GM23338 (cell line): ENCODE data around the gene CLC. TPM values are rescaled to one million over a fixed set of nuclear protein-coding genes. Genes with fewer than 3 reads are reported as not detected.
A peak's percentile ranks its signal among the peaks of the same experiment; 100 is the strongest.
"Not testable (repeated sequence)": the region's sequence is repeated elsewhere in the genome, so short reads cannot be mapped to it uniquely, and the experiment has no call there.

Experiments
- ATAC-seq: fragments of 200-7000 bp; cut with Tn5 transposase; 3 replicates; pipeline ENCODE4 v1.9.1; 2020
- DNase-seq: peaks from one replicate; pipeline ENCODE4 v3.0.0-alpha.2; 2015; ENCODE audit warnings: low spot score
- H2AFZ ChIP-seq: fragments of 200-600 bp; sonication (generic); 2 replicates; pipeline ENCODE4 v1.8.0; 2016; ENCODE audit warnings: antibody characterized with exemption, mild to moderate bottlenecking, moderate library complexity
- H3F3A ChIP-seq: fragments of 200-600 bp; sonication (generic); replicated peaks from 2 replicates; pipeline ENCODE4 v1.8.0; 2017; ENCODE audit warnings: antibody characterized with exemption, mixed run types, low read depth
- H3K27ac ChIP-seq: fragments of 200-600 bp; sonication (generic); 2 replicates; pipeline ENCODE4 v1.6.1; 2016; ENCODE audit warnings: low read depth
- H3K27me3 ChIP-seq: fragments of 200-600 bp; sonication (generic); 2 replicates; pipeline ENCODE4 v1.8.0; 2016; ENCODE audit warnings: mild to moderate bottlenecking, mixed run types, moderate library complexity; ENCODE audit not compliant: insufficient read depth
- H3K36me3 ChIP-seq: fragments of 200-600 bp; sonication (generic); 2 replicates; pipeline ENCODE4 v1.8.0; 2016; ENCODE audit warnings: mild to moderate bottlenecking; ENCODE audit not compliant: insufficient read depth
- H3K4me1 ChIP-seq: fragments of 200-600 bp; sonication (generic); 2 replicates; pipeline ENCODE4 v1.8.0; 2016; ENCODE audit warnings: mild to moderate bottlenecking, moderate library complexity; ENCODE audit not compliant: insufficient read depth
- H3K4me2 ChIP-seq: fragments of 200-600 bp; sonication (generic); 2 replicates; pipeline ENCODE4 v1.7.1; 2017; ENCODE audit warnings: mixed run types
- H3K4me3 ChIP-seq: fragments of 200-600 bp; sonication (generic); 2 replicates; pipeline ENCODE4 v1.6.1; 2016; ENCODE audit warnings: mixed run types
- H3K79me2 ChIP-seq: fragments of 200-600 bp; sonication (generic); replicated peaks from 2 replicates; pipeline ENCODE4 v1.8.0; 2017; ENCODE audit warnings: mild to moderate bottlenecking; ENCODE audit not compliant: insufficient read depth
- H3K9me2 ChIP-seq: fragments of 200-600 bp; sonication (generic); 2 replicates; pipeline ENCODE4 v1.8.0; 2017; ENCODE audit not compliant: insufficient read depth
- H4K20me1 ChIP-seq: fragments of 200-600 bp; sonication (generic); replicated peaks from 2 replicates; pipeline ENCODE4 v1.8.0; 2017; ENCODE audit warnings: mild to moderate bottlenecking; ENCODE audit not compliant: insufficient read depth
- H3K27ac Mint-ChIP-seq: 2 replicates; pipeline ENCODE4 v1.8.0; 2020; ENCODE audit warnings: inconsistent platforms, mild to moderate bottlenecking, moderate library complexity, mixed read lengths
- H3K27me3 Mint-ChIP-seq: 3 replicates; pipeline ENCODE4 v1.8.0; 2022; ENCODE audit warnings: low read depth, mild to moderate bottlenecking, moderate library complexity, mixed read lengths, inconsistent platforms; ENCODE audit not compliant: insufficient read depth, poor library complexity
- H3K36me3 Mint-ChIP-seq: 3 replicates; pipeline ENCODE4 v1.8.0; 2021; ENCODE audit warnings: low read depth, mild to moderate bottlenecking, inconsistent platforms, moderate library complexity, mixed read lengths
- H3K4me1 Mint-ChIP-seq: 3 replicates; pipeline ENCODE4 v1.8.0; 2020; ENCODE audit warnings: mild to moderate bottlenecking, inconsistent platforms, mixed read lengths
- H3K4me3 Mint-ChIP-seq: 3 replicates; pipeline ENCODE4 v1.8.0; 2021; ENCODE audit warnings: moderate library complexity, mild to moderate bottlenecking, inconsistent platforms, mixed read lengths
- H3K9me3 Mint-ChIP-seq: 3 replicates; pipeline ENCODE4 v1.8.0; 2020; ENCODE audit warnings: moderate library complexity, mild to moderate bottlenecking, inconsistent platforms, mixed read lengths
- STAT1 ChIP-seq: IDR thresholded peaks from one replicate; pipeline ENCODE4 v1.6.1; 2016; ENCODE audit warnings: antibody characterized with exemption; ENCODE audit not compliant: unreplicated experiment
- polyA plus RNA-seq: library from polyadenylated mRNA; unstranded; fragments of >200 nt; fragmentation: Nextera tagmentation; extraction: Ambion mirVana; gene quantifications from 2 replicates; pipeline ENCODE4 v1.2.1, GENCODE V29; 2016
- total RNA-seq: library from RNA; depleted of rRNA; stranded (reverse); fragments of >200 nt; shearing (Covaris generic); gene quantifications from 2 replicates; pipeline ENCODE4 v1.2.3, GENCODE V29; 2014
- TF ChIP-seq, protein P1 (sequence below): IDR thresholded peaks from one replicate; pipeline ENCODE4 v1.6.1; 2018; ENCODE audit warnings: antibody characterized with exemption; ENCODE audit not compliant: unreplicated experiment
- TF ChIP-seq, protein P2 (sequence below), 2 experiments: fragments of 200-600 bp in 1 of 2; sonication (generic) in 1 of 2; conservative IDR thresholded peaks; 2 replicates each; pipeline versions ENCODE4 v1.5.1 to v1.6.1; 2016 to 2017; ENCODE audit warnings: antibody characterized with exemption in 2 of 2, low read depth in 2 of 2, mild to moderate bottlenecking in 2 of 2, moderate library complexity in 1 of 2

CLC gene
- total and polyA plus RNA-seq, 2 experiments from 2014 or later, result not detected

DNA sequence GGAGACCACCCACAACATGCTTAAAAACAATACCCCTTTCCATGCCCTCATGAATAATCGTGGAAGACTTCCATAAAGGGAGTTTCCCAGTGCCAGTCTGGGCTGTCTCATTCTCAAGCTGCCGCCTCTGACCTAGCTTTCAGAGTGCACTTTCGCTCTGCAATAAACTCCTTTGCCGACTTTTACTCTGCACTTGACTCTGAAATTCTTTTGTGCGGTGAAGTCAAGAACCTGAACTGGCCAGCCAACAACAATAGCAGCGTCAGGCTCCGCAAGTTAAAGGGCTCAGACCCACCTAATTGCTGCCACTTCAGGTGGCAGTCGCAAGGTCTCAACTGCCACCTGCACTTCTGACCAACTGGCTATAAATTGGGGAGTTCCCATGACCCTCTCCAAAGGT is 30.5 kb upstream of the CLC start (continued):
- TF ChIP-seq STAT1, result no peak
- TF ChIP-seq, protein P1, sequence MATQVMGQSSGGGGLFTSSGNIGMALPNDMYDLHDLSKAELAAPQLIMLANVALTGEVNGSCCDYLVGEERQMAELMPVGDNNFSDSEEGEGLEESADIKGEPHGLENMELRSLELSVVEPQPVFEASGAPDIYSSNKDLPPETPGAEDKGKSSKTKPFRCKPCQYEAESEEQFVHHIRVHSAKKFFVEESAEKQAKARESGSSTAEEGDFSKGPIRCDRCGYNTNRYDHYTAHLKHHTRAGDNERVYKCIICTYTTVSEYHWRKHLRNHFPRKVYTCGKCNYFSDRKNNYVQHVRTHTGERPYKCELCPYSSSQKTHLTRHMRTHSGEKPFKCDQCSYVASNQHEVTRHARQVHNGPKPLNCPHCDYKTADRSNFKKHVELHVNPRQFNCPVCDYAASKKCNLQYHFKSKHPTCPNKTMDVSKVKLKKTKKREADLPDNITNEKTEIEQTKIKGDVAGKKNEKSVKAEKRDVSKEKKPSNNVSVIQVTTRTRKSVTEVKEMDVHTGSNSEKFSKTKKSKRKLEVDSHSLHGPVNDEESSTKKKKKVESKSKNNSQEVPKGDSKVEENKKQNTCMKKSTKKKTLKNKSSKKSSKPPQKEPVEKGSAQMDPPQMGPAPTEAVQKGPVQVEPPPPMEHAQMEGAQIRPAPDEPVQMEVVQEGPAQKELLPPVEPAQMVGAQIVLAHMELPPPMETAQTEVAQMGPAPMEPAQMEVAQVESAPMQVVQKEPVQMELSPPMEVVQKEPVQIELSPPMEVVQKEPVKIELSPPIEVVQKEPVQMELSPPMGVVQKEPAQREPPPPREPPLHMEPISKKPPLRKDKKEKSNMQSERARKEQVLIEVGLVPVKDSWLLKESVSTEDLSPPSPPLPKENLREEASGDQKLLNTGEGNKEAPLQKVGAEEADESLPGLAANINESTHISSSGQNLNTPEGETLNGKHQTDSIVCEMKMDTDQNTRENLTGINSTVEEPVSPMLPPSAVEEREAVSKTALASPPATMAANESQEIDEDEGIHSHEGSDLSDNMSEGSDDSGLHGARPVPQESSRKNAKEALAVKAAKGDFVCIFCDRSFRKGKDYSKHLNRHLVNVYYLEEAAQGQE, result no peak

- peak; percentile 71 for ATAC-seq
- Histone ChIP-seq H3K4me2 (no peak overlapping the region), H2AFZ (no peak overlapping the region)
These were observed 27.6 kb upstream of the CLC start for GRCh38 chr19:39765091-39766076.

DNA sequence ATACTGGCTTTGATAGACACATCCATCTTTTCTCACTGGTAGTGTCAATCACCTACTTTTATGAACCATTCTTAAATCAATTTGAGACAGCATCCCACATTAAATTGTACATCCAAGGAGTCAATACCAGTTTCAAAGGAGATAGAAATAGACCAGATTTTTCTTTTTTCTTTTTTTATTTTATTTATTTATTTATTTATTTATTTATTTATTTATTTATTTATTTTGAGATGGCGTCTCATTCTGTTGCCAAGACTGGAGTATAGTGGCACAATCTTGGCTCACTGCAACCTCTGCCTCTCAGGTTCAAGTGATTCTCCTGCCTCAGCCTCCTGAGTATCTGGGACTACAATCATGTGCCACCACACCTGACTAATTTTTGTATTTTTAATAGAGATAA is 24.0 kb upstream of the CLC start:
- not testable (repeated sequence) for H3F3A ChIP-seq, H3K79me2 ChIP-seq, ATAC-seq, H3K4me2 ChIP-seq, DNase-seq, H3K4me3 Mint-ChIP-seq, H3K9me3 Mint-ChIP-seq, H3K27ac Mint-ChIP-seq, H4K20me1 ChIP-seq, H2AFZ ChIP-seq, H3K4me1 ChIP-seq, H3K36me3 Mint-ChIP-seq, H3K27me3 Mint-ChIP-seq, H3K4me3 ChIP-seq, H3K27me3 ChIP-seq, H3K4me1 Mint-ChIP-seq, H3K9me2 ChIP-seq, H3K36me3 ChIP-seq, H3K27ac ChIP-seq

More at GRCh38 chr19:39765091-39766076, 27.6 kb upstream of the CLC start:
- Histone ChIP-seq H3K9me2 (no peaks in the 10 kb centered on the region), H3K4me3 (no peak overlapping the region), H3K27me3 (no peaks in the 10 kb centered on the region), H4K20me1 (no peaks in the 10 kb centered on the region), H3K79me2 (no peaks in the 10 kb centered on the region), H3K27ac (no peak overlapping the region), H3F3A (no peaks in the 10 kb centered on the region; the same call in 1 of the 2 replicates), H3K36me3 (no peaks in the 10 kb centered on the region), H3K4me1 (peaks cover 10% of the 10 kb centered on the region)
- H3K4me1 Mint-ChIP-seq, result peaks cover 27% of the 10 kb centered on the region
- peak; percentile 88 for DNase-seq
- H3K27ac Mint-ChIP-seq, result no peak overlapping the region
- peaks cover 3% of the 10 kb centered on the region; the same call in 1 of the 3 replicates for H3K9me3 Mint-ChIP-seq
- TF ChIP-seq, protein P2, sequence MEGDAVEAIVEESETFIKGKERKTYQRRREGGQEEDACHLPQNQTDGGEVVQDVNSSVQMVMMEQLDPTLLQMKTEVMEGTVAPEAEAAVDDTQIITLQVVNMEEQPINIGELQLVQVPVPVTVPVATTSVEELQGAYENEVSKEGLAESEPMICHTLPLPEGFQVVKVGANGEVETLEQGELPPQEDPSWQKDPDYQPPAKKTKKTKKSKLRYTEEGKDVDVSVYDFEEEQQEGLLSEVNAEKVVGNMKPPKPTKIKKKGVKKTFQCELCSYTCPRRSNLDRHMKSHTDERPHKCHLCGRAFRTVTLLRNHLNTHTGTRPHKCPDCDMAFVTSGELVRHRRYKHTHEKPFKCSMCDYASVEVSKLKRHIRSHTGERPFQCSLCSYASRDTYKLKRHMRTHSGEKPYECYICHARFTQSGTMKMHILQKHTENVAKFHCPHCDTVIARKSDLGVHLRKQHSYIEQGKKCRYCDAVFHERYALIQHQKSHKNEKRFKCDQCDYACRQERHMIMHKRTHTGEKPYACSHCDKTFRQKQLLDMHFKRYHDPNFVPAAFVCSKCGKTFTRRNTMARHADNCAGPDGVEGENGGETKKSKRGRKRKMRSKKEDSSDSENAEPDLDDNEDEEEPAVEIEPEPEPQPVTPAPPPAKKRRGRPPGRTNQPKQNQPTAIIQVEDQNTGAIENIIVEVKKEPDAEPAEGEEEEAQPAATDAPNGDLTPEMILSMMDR (conservative IDR thresholded peaks at IDR 0.05; ENCODE audit: low read depth in 2 of 2), result peak; percentile 76 to 95
- TF ChIP-seq, protein P1, result no peak
- peaks cover 3% of the 10 kb centered on the region for H3K27me3 Mint-ChIP-seq
- H3K36me3 Mint-ChIP-seq, result no peaks in the 10 kb centered on the region; the same call in 2 of the 3 replicates
- no peak overlapping the region for H3K4me3 Mint-ChIP-seq
